ENCODE results near the gene BEGAIN.

The BEGAIN gene, protein sequence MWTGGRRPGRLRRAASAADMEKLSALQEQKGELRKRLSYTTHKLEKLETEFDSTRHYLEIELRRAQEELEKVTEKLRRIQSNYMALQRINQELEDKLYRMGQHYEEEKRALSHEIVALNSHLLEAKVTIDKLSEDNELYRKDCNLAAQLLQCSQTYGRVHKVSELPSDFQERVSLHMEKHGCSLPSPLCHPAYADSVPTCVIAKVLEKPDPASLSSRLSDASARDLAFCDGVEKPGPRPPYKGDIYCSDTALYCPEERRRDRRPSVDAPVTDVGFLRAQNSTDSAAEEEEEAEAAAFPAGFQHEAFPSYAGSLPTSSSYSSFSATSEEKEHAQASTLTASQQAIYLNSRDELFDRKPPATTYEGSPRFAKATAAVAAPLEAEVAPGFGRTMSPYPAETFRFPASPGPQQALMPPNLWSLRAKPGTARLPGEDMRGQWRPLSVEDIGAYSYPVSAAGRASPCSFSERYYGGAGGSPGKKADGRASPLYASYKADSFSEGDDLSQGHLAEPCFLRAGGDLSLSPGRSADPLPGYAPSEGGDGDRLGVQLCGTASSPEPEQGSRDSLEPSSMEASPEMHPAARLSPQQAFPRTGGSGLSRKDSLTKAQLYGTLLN

DNA sequence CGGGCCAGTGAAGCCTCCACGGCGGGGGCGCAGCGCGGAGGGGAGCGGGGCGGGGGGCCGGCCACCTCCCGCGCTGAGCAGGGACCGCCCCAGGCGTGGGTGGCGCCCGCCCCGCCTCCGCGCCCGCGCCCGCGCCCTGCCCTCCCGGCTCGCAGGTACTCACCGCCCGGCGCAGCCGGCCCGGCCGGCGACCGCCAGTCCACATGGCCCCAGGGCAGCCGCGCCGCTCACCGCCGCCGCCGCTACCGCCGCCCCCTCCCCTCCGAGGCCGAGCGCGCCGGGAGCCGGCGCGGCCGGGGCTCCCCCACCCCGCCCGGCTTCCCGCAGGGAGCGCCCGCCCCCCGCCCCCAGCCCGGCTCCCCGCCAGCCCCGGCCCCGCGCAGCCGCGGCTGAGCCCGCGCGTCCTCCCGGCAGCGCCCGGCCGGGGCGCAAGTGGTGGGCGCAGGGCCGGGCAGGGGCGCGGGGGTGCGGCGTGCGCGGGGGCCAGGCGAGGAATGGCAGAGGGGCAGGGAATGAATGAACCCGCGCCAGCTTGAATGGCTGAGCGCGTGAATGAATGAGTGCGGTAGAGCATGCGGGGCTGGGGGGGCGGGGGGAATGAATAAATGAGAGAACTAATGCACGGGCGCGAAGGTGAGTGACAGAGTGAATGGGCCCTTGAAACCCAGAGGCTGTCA lies at the start of gene BEGAIN:
BEGAIN (minus strand) TSS at position 332 of the 677 bp plus-strand sequence; CDS start at position 205, 127 bp downstream.
- peak; percentile 34 for DNase-seq (ENCODE audit: low read depth)

DNA sequence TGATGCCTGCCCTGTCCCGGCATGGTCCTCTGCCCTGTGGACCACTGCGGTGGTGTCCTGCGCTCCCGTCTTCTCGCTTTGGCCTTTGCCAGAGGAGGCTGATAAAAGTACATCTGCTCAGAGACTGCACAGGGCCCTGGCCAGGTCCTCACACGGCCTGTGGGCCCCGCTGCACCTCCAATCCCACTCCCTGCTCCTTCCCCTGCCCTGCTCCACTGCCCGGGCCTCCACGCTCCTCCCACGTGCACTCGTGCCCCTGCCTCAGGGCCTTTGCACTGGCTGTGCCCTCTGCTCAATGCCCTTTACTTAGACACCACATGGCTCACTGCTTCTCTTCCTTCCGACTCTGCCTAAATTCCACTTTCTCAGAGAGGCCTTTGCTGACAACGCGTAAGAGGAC lies 49.3 kb upstream of the BEGAIN start:
- DNase-seq (ENCODE audit: low read depth): no peak

DNA sequence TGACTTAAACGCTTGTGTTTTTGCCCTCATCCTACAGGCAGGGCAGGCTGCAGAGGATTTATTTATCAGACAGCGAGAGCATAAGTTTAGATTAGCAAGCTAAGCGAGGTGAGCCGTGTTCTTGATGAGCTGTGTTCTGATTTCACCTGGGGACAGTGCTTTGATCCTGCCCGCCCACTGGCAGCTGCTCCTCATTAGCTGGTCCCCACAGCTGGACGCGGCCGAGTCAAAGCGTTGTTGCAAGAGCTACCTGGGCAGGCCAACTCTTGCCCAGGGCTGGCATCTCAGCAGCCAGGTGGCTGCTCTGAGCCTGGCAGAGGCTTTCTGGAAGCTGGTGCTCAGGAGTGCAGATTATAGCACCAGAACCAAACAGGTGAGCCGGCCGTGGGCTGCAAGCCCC lies 46.8 kb upstream of the BEGAIN start:
- no peak for DNase-seq (ENCODE audit: low read depth)

DNA sequence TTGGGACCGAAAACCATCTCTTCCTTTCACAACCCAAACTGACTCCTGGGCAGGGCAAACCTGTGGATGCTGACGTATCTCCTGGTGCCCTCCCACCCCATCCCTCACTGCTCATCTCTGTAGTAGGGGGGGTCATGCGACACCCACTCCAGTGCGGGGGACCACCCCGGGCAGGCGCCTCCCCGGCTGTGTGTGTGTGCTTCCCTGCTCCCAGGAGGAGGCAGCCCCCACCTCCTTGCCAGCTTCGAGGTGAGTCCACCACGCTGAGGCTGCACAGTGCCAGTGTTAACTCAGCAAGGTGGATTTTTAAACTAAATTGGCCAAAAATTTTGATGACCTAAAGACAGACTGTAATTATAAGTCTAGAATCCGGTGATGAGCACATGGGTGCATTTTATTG lies 46.2 kb upstream of the BEGAIN start:
- no peak for DNase-seq (ENCODE audit: low read depth)

DNA sequence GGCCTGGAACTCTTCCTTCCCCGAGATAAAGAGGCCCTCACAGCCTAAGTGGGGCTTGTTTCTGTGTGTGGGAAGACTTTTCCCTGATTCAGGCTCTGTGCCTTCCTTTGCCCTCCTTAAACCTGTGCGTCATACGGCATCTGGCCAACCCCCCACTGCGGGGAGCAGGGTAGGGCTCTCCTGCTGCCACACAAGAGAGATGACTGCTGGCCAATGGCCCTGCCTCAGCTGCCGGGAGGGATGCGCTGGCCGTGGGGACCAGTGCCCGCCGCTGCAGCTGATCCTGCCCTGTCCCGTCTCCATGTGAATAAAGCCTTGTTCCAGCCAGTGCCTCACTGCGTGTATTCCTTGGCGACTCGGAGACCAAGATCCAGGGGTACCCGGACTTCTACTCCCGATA lies 42.5 kb upstream of the BEGAIN start:
- DNase-seq (ENCODE audit: low read depth): no peak

DNA sequence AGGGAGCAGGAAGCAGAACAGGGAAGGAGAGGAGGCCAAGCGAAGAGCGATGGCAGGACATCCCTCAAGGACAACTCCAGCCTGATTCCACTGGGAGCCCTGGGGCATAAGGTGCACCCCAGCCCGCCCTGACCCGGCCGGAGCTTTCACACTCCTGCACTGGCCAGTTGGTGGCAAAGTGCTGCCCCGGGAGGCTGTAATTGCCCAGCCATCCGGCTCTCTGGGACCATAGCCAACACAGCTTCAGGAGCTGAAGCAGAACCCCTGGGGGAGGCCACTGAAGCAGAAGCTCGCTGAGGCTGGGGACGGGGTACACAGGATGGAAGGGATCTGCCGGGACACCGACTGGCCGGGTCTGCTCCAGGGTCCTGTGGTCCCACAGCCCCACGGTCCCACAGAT lies 41.9 kb upstream of the BEGAIN start:
- DNase-seq (ENCODE audit: low read depth): no peak

DNA sequence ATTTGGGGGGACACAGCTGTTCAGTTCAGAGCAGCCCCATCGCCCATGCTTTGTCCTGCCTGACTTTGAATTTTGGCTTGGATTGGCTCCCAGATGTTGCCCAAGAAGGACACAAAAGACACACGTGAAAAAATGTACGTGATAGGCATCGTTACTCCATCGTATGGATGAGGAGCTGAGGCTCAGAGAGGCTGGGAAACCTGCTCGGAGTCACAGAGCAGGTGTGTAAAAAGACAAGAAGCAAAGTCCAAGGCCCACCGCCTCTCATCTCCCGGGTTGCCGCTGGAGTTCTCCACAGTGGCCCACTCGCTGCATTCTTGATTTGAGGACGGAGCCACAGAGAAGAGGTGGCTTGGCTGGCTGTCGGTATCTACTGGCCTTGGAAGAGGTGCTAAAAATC lies 41.0 kb upstream of the BEGAIN start:
- no peak for DNase-seq (ENCODE audit: low read depth)

DNA sequence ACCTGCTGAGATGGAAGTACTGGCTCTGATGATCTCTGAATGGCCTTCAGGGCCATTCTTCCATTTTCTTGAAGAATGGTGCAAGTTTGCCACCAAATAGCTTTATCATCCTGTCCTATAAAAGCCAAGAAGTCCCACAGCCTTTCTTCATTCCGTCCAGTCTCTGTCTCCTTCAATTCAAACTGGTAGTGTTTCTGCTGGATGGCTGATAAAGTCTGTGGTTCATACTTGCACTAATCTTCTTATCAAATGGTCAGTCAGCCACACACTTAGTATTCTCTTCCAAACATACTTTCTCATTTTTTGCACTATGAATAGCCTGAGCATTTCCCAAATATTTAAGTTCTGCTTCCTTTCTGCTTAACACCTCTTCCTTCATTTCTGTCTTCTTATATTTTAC lies 39.4 kb upstream of the BEGAIN start:
- no peak for DNase-seq (ENCODE audit: low read depth)

DNA sequence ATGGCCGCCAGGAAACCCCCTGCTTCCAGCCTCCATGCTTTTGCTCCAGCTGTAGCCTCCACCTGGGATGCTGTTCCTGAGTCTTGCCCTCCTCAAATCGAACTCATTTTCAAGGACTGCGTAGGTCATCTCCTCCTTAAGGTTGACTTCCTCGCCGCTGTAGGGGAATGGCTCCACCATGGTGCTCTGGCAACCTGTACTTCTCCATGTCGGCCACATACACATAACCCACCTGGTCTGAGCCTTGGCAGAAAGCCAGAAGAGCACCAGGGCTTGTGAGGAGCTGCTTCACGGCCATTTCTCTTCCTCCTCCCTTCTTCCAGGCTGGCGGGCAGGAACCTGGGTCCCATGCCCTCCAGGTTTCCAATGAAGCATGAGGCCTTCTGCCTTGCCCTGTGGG lies 36.7 kb upstream of the BEGAIN start:
- no peak for DNase-seq (ENCODE audit: low read depth)

DNA sequence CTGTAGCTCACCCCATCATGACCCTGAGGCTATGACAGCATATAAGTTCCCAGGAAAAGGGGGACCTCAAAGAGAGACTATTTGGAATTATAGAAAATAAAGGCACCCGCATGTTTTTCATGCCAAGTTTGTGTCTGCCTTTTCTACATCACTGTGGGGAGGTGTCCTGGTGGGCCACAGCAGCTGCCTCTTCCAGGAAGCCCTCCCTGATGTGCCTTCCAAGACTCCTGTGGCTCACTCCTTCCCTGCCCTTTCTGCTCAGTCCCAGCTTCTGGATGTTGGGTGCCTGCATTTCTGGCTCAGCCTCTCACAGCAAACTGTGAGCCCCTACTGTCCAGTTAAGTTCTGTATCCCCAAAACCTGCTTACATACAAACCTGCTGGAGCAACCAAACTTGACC lies 36.3 kb upstream of the BEGAIN start:
- DNase-seq (ENCODE audit: low read depth): no peak

DNA sequence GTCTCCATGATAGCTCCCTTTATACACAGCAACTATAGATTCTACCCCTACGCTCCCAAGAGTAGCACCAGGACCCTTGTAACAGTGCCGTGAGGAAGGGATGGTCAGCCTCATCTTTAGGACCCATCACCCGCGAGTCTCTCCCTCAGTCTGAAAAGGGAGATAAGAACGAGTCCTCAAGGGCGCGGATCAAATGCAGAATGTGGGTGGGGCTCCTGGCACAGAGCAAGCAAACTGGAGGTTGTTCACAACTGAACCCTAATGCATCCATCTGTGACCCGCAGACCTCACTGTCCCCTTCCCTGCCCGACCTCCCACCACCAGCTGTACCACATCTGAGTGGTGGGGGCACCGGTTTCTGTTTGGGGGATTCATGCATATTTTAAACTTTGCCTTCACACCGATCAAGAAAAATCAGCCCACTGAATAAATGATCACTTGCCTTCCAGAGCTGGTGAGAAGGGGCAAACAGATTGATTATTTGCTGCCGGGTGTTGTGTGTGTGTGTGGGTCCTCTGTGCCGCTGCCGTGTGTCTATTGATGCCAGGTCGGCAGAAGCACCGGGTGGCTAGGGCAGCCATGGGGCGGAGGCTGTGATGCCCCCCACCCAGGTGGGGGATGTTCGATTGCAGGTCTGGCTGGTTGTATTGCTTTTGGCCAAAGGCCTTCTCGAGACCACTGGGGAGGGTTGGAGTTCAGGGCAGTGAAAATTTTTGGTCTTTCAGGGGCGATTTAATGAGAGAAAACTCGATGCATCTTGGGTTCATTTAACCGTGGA lies 35.7 kb upstream of the BEGAIN start:
- DNase-seq (ENCODE audit: low read depth): no peak

DNA sequence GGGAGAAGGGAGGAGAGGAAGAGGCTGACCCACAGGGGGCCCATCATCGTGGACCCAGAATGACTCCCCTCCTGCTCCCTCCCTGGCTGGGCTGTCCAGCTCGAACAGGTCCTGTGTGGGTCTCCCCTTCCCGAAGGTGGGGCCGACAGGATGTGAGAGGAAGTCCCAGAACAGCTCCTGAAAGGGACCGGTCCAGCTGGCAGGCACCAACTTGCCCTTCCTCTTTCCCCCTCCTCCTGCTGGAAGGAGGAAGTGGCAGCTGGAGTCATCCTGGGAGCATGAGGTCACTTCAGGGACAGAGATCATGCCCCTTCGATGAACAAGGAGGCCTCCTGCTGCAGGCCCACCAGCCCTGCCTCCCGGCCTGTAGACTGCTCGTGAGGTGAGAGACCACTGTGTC lies 35.0 kb upstream of the BEGAIN start:
- no peak for DNase-seq (ENCODE audit: low read depth)

DNA sequence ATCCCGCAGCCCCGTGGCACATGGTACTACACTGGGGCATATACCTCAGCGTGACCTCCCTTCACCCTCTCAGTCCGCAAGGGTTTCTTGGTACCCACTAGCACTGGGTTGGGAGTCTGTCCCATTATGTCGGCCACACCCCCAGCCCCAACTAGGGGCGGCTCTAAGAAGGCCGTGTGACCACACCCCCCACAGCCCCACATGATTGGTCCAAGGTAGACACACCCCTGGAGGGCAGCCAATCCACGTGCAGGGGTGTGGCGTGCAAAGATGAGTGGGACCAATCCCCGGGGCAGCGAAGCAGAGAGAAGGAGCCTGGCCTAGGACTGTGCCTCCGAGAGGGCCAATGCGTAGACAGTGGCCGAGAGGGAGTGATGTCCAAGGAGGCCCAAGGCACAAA lies 34.6 kb upstream of the BEGAIN start:
- DNase-seq (ENCODE audit: low read depth): no peak

DNA sequence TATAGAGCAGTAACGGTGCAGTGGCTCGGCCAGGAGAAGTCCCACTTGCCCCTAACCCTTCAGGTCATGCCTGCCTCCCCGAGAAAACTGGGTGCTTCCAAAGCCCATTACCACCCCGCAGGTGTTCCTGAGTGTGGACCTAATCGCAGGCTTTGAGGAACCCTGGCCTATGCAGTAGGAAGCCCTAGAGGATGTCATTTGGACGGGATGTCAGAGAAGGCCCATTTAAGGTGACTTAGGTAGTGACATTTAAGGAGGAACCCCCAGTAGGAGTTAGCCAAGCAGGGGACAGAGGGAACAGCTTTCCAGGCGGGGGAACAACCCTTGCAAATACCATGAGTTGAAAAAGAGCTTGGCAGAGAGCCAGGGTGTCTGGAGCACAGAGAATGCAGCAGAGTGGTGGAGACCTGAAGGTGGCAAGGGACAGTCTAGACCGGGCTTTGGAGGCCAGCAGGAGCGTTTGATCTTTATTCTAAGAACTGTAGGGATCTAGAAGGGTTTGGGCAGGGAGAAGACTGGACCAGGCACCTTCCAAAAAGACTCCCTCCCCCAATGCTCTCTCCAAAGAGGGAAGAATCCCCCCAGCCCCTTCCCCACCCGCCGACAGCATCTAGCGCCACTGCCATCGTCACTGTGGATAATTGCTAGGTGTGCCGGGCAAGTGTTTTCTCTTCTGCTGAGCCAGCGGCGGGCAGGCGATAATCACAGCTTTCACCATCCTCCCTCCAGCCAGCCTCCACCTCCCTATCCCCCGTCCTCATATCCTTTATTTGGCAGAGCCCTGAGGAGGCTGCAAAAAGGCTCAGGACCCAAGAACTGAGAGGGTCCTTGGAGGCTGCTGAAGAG lies 33.3 kb upstream of the BEGAIN start:
- no peak for DNase-seq (ENCODE audit: low read depth)

DNA sequence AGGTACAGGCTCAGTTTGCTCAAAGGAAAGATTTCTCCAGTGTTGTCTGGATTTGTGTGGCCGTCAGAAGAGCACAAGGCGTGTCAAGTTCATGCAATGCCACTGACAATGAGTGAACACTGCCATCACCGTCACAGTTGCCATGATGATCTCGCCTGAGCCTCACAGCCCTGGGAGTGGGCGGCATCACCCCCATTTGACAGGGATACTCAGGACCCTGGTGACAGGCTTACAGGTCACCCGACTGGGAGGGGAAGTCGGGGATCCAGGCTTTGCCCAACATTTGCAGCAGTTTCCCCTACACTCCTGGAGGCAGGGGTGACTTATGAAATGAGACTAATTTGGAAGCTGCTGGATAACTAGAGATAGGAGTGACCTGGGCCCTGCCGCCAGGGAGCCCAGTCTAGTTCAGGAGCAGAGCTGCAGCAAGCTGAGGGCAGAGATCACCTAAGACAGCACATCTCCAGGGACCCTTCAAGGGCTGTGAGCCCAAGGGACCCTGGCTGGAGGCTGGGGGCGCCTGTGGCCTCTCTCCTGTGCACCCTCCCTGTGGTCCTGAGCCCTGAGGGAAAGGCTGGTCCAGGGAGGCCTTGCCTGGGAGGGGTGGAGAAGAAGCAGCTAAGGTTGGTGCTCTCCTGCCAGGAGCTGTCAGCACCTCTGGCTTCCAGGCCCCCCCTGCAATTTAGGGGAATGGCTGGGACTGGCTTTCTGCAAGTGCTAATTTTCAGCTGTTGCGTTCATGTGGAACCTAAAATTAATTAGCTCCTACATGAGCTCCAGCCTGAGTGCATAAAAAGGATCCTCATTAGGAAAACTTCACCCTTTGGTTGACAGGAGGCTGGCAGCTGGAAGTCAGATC lies 32.4 kb upstream of the BEGAIN start:
- no peak for DNase-seq (ENCODE audit: low read depth)

DNA sequence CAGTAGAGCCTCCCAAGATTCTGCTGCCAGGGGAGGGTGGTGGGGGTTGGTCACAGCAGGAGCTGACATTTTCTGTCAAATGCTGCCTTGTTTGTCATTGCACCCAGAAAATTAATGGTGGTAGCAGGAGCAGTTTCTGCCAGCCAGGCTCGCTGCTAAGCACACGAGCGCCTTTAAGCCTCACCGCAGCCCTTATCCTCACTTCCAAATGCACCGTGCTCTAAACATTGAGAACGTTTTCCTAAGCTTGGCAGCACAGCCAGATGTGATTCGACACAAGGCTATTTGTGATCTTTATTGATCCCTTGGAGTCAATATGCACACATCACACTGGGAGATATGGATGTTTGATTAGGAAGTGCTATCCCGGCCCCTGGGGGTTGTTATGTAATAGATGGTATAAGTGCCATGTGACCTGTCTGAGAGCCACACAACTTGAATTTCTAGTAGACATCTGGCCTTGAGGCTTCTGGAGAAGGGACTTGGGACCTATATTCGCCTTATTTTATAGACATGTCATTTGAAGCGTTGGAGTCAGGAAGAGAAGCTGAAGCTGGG lies 31.6 kb upstream of the BEGAIN start:
- no peak for DNase-seq (ENCODE audit: low read depth)

DNA sequence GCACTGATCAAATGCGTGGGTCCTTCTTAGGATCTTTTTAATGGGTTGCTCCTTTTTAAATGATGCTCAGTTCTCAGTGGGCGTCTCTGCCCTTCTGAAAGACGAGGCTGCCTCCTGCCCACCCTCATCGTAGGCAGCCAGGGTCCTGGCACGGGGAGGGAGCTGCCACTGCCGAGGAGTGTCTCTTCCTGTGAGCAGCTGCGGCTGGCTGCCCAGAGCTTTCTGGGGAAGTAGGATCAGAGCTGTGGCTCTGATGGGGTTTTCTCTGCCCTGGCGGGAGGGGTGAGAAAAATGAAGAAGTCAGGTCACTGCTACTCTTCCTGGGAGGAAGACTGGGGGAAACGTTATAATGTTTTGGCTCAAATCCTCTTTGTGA lies 31.1 kb upstream of the BEGAIN start:
- no peak for DNase-seq (ENCODE audit: low read depth)

DNA sequence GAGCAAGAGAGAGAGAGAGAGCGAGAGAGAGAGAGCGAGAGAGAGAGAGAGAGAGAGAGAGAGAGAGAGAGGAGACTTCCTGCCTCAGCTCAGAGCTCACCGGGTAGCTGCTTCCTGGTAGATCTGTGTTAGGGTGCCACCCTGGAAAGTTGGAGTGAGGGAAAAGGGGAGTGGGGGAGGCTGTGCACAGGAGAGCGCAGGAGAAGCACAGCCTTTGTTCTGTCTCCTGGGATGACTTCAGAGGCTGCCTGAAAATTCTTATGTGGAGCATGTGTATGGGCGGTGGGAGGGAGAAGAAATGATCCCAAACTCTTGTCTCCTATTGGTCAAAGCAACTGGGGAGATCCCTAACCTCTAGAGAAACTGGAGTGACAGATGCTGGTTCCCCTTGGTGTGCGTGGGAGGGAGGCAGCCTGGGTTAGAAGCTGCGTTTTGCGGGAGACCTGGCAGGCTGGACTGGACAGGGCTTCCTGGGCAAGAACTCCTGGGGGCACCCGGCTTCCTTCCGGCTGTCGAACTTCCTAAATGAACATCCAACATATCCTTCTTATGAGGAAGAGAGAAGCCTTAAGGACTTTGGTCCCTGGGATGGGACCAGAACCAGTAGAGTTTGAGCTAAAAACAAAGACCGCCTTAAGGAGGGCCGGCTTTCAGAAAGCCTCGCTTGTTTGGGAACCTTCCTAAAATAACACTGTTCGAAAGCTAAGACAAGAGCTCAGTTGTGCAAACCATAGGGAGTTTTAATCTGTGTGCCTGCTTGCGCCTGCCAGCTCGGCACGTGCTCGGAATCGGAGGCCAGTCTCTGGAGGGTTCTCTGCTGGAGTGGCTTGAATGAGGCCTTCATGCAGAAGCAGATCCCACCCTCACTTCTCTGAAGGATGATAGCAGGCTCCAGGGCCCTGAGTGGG lies 30.4 kb upstream of the BEGAIN start:
- DNase-seq (ENCODE audit: low read depth): no peak

DNA sequence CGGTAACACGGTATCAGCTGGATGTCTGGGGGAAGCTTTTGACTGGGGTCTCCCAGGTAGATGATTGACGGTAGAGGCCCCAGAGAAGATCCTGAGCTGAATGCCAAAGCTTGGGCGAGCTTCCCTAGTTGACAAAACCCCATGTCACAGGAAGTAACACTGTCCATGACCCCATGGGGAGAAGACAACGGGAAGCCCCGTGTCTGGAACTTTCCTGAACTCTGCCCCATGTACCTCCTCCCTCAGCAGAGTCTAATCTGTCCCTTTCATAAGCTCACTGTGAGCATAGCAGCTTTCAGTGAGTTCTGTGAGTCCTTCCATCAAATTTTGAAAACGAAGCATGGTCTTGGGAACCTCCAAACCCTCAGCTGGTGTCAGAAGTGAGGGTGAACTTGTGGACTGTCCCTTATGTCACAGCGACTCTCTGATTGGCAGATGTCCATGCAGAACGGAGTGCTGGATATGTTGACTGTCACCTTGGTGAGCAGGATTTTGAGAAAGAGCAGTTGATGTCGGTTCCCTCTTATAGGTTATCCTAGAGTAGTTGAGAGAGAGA lies 29.7 kb upstream of the BEGAIN start:
- DNase-seq (ENCODE audit: low read depth): no peak
